Measurements from ENCODE around the gene SPPL2B.

SPPL2B gene

GRCh38 chr19:2334986-2335846 is 6.7 kb downstream of the SPPL2B start:
- Histone ChIP-seq H3K9ac (ENCODE audit: low read depth, low read length) (no peak overlapping the region), H3K36me3 (ENCODE audit: insufficient read depth, low read length) (no peaks in the 10 kb centered on the region), H3K9me3 (ENCODE audit: control insufficient read depth, insufficient read depth, low read length) (no peaks in the 10 kb centered on the region; the same call in 1 of the 2 replicates), H3K4me1 (ENCODE audit: insufficient read depth, low read length) (peaks cover 9% of the 10 kb centered on the region)

GRCh38 chr19:2335848-2336247 is 7.4 kb downstream of the SPPL2B start:
- Histone ChIP-seq H3K36me3 (ENCODE audit: insufficient read depth, low read length) (no peaks in the 10 kb centered on the region), H3K9ac (ENCODE audit: low read depth, low read length) (no peak overlapping the region), H3K9me3 (ENCODE audit: control insufficient read depth, insufficient read depth, low read length) (no peaks in the 10 kb centered on the region; the same call in 1 of the 2 replicates), H3K4me1 (ENCODE audit: insufficient read depth, low read length) (peaks cover 4% of the 10 kb centered on the region)

DNA sequence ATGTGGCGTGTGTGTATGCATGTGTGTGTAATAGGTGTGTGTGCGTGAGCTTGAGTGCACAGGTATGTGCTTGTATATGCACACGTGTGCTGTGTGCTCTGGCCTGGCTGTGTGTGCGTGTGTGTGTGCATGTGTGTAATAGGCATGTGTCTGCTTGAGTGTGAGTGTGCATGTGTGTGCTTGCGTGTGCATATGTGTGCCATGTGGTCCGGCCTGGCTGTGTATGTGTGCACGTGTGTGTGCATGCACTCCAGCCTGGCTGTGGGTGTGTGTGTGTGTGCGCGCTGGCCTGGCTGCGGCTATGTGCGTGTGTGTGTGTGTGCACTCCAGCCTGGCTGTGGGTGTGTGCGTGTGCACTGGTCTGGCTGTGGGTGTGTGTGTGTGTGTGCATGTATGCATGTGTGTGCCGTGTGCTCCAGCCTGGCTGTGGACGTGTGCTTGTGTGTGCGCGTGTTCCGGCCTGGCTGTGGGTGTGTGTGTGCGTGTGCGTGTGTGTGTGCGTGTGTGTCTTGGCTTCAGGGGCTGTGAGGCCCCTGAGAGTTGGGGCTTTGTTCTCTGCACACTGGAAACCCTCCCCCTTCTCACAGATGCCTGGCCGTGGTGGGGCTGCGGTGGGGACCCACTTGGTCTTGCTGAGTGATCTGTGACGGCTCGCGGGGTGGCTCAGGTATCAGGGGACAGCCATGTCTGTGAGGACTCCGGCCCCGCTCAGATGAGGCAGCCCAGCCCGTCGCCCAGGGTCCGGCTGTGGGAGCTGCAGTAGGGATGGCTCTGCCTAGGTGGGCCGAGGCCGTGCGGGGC is 8.2 kb downstream of the SPPL2B start:
- Histone ChIP-seq H3K4me1 (ENCODE audit: insufficient read depth, low read length) (no peaks in the 10 kb centered on the region; the same call in 1 of the 2 replicates), H3K9ac (ENCODE audit: low read depth, low read length) (no peak overlapping the region), H3K36me3 (ENCODE audit: insufficient read depth, low read length) (no peaks in the 10 kb centered on the region), H3K9me3 (ENCODE audit: control insufficient read depth, insufficient read depth, low read length) (no peaks in the 10 kb centered on the region; the same call in 1 of the 2 replicates)

DNA sequence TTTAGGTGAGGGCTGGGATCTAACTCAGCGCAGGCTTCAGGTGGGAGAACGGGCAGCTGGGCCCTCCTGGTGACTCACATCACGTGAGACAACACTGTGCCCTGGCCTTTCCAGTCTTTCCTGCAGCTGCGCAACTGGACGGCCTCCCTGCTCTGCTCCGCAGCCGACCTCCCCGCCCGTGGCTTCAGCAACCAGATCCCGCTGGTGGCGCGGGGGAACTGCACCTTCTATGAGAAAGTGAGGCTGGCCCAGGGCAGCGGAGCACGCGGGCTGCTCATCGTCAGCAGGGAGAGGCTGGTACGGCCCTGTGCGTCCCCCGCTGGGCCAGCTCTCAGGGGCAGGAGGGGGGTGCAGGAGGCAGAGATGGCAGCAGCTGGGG is 8.8 kb downstream of the SPPL2B start:
- H3K9me3 ChIP-seq (ENCODE audit: control insufficient read depth, insufficient read depth, low read length) = no peaks in the 10 kb centered on the region; the same call in 1 of the 2 replicates
- no peaks in the 10 kb centered on the region for H3K36me3 ChIP-seq (ENCODE audit: insufficient read depth, low read length)
- H3K4me1 ChIP-seq (ENCODE audit: insufficient read depth, low read length) = no peaks in the 10 kb centered on the region
- H3K9ac ChIP-seq (ENCODE audit: low read depth, low read length) = no peak overlapping the region

- no peak overlapping the region for H3K9ac ChIP-seq (ENCODE audit: low read depth, low read length)
These were observed 9.7 kb downstream of the SPPL2B start for GRCh38 chr19:2338055-2338615.

DNA sequence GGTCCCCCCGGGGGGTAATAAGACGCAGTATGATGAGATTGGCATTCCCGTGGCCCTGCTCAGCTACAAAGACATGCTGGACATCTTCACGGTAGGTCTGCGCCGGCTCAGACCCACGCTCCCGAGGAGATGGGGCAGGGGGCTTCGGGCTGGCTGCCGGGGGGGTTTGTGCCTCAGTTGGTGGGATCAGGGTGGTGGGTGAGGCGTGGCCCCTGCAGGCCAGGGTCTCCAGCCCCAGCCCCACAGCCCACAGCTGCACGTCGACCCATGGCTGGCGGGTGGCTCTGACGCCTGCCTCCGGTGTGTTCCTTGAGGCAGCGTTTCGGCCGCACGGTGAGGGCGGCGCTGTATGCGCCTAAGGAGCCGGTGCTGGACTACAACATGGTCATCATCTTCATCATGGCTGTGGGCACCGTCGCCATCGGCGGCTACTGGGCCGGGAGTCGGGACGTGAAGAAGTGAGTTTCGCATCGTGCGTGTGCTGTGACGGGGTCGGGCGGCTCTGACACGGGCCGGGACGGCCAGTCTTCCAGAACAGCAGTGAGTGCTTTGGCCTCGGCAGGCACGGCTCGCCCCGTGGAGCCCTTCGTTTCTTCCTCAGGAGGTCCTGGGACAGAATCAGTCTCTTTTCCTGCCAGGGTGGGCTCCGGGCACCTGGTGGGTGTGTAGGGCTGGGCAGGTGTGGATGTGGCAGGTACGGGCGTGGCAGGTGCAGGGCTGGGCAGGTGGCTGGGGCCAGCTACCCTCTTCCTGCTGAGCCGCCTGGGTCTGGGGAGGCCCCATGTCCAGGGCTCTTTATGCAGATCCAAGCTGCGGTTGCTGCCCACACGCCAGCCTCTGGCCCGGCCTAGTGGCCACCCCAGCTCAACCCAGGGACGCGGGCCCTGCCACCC is 10.5 kb downstream of the SPPL2B start:
- H3K36me3 ChIP-seq (ENCODE audit: insufficient read depth, low read length) = no peaks in the 10 kb centered on the region
- no peaks in the 10 kb centered on the region for H3K4me1 ChIP-seq (ENCODE audit: insufficient read depth, low read length)
- no peak overlapping the region for H3K9ac ChIP-seq (ENCODE audit: low read depth, low read length)
- H3K9me3 ChIP-seq (ENCODE audit: control insufficient read depth, insufficient read depth, low read length) = no peaks in the 10 kb centered on the region; the same call in 1 of the 2 replicates

More at GRCh38 chr19:2338055-2338615, 9.7 kb downstream of the SPPL2B start:
- Histone ChIP-seq H3K36me3 (ENCODE audit: insufficient read depth, low read length) (no peaks in the 10 kb centered on the region), H3K9me3 (ENCODE audit: control insufficient read depth, insufficient read depth, low read length) (no peaks in the 10 kb centered on the region; the same call in 1 of the 2 replicates), H3K4me1 (ENCODE audit: insufficient read depth, low read length) (no peaks in the 10 kb centered on the region)

GRCh38 chr19:2339644-2340310 is 11.3 kb downstream of the SPPL2B start:
- no peak overlapping the region for H3K9ac ChIP-seq (ENCODE audit: low read depth, low read length)
- no peaks in the 10 kb centered on the region for H3K4me1 ChIP-seq (ENCODE audit: insufficient read depth, low read length)
- H3K36me3 ChIP-seq (ENCODE audit: insufficient read depth, low read length) = no peaks in the 10 kb centered on the region
- no peaks in the 10 kb centered on the region; the same call in 1 of the 2 replicates for H3K9me3 ChIP-seq (ENCODE audit: control insufficient read depth, insufficient read depth, low read length)

DNA sequence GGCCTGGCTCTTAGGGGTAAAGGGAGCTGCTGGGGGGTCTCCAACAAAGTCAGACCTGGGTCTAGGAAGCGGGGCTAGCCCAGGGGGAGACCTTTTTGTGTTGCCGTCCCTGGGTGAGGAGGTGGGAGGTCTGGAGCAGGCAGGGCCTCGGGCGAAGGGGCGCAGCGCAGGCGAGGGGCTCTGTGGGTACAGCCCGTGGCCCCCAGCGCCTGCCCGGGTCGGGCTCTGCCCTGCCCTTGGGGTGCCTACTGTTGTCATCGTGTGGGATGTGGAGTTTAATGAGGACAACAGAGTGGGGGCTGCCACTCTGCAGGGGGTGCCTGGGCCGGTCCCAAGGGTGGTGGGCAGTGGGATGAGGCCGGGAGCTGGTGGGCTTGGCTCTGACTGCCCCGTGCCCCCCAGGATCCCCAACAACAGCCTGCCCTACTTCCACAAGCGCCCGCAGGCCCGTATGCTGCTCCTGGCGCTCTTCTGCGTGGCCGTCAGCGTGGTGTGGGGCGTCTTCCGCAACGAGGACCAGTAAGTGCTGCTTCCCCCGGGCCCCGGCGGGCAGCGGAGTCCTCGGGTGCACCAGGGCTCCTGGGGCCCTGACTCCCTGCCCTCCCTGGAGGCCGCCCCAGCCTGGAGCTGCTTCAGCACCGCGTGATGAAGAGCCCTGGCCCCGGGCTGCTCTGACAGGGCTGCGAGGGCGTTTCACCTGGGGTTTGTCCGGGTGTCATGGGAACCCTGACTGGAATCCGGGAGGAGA is 12.2 kb downstream of the SPPL2B start:
- no peaks in the 10 kb centered on the region for H3K9me3 ChIP-seq (ENCODE audit: control insufficient read depth, insufficient read depth, low read length)
- H3K36me3 ChIP-seq (ENCODE audit: insufficient read depth, low read length) = no peaks in the 10 kb centered on the region
- no peaks in the 10 kb centered on the region for H3K4me1 ChIP-seq (ENCODE audit: insufficient read depth, low read length)
- H3K9ac ChIP-seq (ENCODE audit: low read depth, low read length) = no peak overlapping the region

GRCh38 chr19:2341244-2341751 is 12.8 kb downstream of the SPPL2B start:
- H3K9ac ChIP-seq (ENCODE audit: low read depth, low read length) = no peak overlapping the region
- H3K4me1 ChIP-seq (ENCODE audit: insufficient read depth, low read length) = no peaks in the 10 kb centered on the region
- H3K36me3 ChIP-seq (ENCODE audit: insufficient read depth, low read length) = no peaks in the 10 kb centered on the region
- H3K9me3 ChIP-seq (ENCODE audit: control insufficient read depth, insufficient read depth, low read length) = no peaks in the 10 kb centered on the region

- H3K9ac ChIP-seq (ENCODE audit: low read depth, low read length) = no peak overlapping the region
- H3K36me3 ChIP-seq (ENCODE audit: insufficient read depth, low read length) = no peaks in the 10 kb centered on the region; the same call in 1 of the 2 replicates
- no peaks in the 10 kb centered on the region for H3K9me3 ChIP-seq (ENCODE audit: control insufficient read depth, insufficient read depth, low read length)
- H3K4me1 ChIP-seq (ENCODE audit: insufficient read depth, low read length) = no peaks in the 10 kb centered on the region
These were observed 13.5 kb downstream of the SPPL2B start for GRCh38 chr19:2341982-2342381.

- Histone ChIP-seq H3K9ac (ENCODE audit: low read depth, low read length) (no peak overlapping the region), H3K9me3 (ENCODE audit: control insufficient read depth, insufficient read depth, low read length) (no peaks in the 10 kb centered on the region), H3K36me3 (ENCODE audit: insufficient read depth, low read length) (no peaks in the 10 kb centered on the region; the same call in 1 of the 2 replicates), H3K4me1 (ENCODE audit: insufficient read depth, low read length) (no peaks in the 10 kb centered on the region)
These were observed 14.3 kb downstream of the SPPL2B start for GRCh38 chr19:2342656-2343288.

- Histone ChIP-seq H3K9ac (ENCODE audit: low read depth, low read length) (no peak overlapping the region), H3K36me3 (ENCODE audit: insufficient read depth, low read length) (no peaks in the 10 kb centered on the region; the same call in 1 of the 2 replicates)
These were observed 15.0 kb downstream of the SPPL2B start for GRCh38 chr19:2343289-2343982.

More at GRCh38 chr19:2343289-2343982, 15.0 kb downstream of the SPPL2B start:
- Histone ChIP-seq H3K4me1 (ENCODE audit: insufficient read depth, low read length) (no peaks in the 10 kb centered on the region), H3K9me3 (ENCODE audit: control insufficient read depth, insufficient read depth, low read length) (no peaks in the 10 kb centered on the region)
